Activated naive CD4-positive, alpha-beta T cell treated with anti-CD3 and anti-CD28 coated beads, Interleukin-2, amount 50 U/mL, for 72 hours (primary cell): ENCODE results near the gene LRP1B. TPM values are rescaled to one million over a fixed set of nuclear protein-coding genes. Genes with fewer than 3 reads are reported as not detected.

Source experiments
- ATAC-seq, 2 donors: fragments of 150-1000 bp; cut with Tn5 transposase; 2 replicates each; pipeline ENCODE4 v1.10.0; 2021; ENCODE audit warnings: mild to moderate bottlenecking in 2 of 2, moderate library complexity in 2 of 2
- DNase-seq, 2 donors: peaks; one replicate each; pipeline ENCODE4 v3.0.0; 2021 to 2022; ENCODE audit warnings: low spot score in 2 of 2
- H3K27ac Mint-ChIP-seq, 2 donors: one replicate each; pipeline ENCODE4 v1.8.0; 2022; ENCODE audit warnings: mild to moderate bottlenecking in 2 of 2, mixed read lengths in 2 of 2
- H3K36me3 Mint-ChIP-seq, 2 donors: one replicate each; pipeline ENCODE4 v1.8.0; 2022; ENCODE audit warnings: mixed read lengths in 2 of 2
- H3K9me3 Mint-ChIP-seq, 2 donors: one replicate each; pipeline ENCODE4 v1.8.0; 2022; ENCODE audit warnings: mixed read lengths in 2 of 2
- total RNA-seq, 2 donors: library from RNA; stranded (reverse); gene quantifications; one replicate each; pipeline ENCODE4 v1.2.3, GENCODE V29; 2022

LRP1B gene
- total RNA-seq, 2 donors from 2014 or later: not detected

DNA sequence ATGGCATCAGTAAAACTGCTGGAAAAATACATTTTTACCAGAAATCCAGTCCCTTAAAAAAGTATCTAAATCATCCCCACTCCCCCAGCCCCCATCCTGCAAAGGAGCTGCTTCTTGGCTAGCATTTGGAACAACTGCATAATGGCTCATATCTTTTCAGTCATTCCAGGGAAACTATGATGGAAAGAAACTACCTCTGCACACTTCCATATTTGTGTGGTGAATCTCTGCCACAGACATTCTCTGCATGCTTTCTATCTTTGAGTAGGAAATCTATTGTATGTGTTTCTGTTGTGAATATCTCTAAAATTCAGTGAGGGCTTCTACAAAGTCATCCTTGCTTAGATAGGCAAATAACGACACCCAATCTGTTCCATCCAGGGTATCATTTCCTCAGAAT is 632.3 kb downstream of the LRP1B start:
- no peak for ATAC-seq
- no peak for DNase-seq
- peaks cover 3 to 8% of the 10 kb centered on the region in 2 donors for H3K9me3 Mint-ChIP-seq
- no peak overlapping the region for H3K27ac Mint-ChIP-seq
- H3K36me3 Mint-ChIP-seq: no peaks in the 10 kb centered on the region

DNA sequence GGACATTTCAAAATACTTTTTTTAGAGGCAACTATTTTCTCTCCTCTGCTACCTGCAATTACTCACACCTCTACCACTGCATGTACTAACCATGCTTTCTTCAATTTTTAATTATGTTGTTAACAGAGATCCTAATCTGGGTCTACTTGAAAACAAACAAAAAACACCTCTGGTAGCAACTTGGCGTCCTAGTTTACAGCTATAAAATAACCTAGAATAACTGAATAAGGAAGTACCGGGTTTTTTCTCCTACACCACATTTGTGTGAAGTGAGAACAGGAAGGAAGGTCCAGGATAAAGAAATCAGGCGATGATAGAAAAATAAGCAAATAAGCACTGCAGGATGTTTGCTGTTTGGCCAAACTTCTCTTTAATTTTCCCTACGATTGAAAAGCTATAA is 633.5 kb downstream of the LRP1B start:
- ATAC-seq (no peak), DNase-seq (no peak)
- H3K27ac Mint-ChIP-seq: no peak overlapping the region
- peaks cover 2 to 13% of the 10 kb centered on the region in 2 donors for H3K9me3 Mint-ChIP-seq
- peaks cover 0 to 3% of the 10 kb centered on the region in 2 donors for H3K36me3 Mint-ChIP-seq

DNA sequence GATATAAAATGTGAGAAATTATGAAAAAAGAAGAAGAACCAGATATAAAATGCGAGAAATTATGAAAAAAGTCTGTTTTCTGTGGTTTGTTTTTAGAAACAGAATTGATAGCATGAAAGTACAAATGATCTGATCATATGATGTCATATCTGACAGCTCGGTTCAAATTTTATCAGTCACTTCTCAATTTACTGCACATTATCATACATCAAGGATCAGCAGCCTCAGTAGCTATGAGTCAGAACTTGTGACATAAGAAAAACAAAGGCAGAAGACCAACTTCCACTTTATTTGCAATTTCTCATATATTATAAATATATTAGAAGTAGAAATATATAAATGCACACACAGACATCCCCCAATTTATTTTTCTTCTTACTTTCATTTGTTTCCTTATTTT is 634.0 kb downstream of the LRP1B start:
- ATAC-seq (no peak), DNase-seq (no peak)
- Mint-ChIP-seq H3K27ac (no peak overlapping the region), H3K9me3 (peaks cover 3 to 14% of the 10 kb centered on the region in 2 donors), H3K36me3 (peaks cover 0 to 5% of the 10 kb centered on the region in 2 donors)

DNA sequence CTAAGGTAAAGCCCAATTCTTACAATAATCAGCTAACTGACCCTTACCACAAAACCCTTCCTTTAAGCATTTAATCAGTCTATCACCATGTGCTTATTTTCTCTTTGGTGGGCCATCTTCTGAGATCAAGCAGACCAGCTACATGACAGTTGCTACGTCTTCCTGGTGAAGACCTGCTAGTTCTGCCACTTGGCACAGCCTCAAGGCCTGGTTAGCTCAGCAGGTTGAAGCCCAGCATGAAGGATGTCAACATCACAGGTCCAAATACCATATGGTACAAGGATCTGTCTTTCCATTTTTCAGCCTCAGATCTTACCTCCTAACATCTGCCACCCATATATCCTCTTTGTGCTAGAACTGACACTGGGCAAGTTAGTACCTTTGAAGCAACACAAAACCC is 636.9 kb downstream of the LRP1B start:
- ATAC-seq: no peak
- H3K27ac Mint-ChIP-seq: no peak overlapping the region
- H3K9me3 Mint-ChIP-seq: peaks cover 3 to 14% of the 10 kb centered on the region in 2 donors
- H3K36me3 Mint-ChIP-seq: peaks cover 0 to 5% of the 10 kb centered on the region in 2 donors
- DNase-seq: no peak

DNA sequence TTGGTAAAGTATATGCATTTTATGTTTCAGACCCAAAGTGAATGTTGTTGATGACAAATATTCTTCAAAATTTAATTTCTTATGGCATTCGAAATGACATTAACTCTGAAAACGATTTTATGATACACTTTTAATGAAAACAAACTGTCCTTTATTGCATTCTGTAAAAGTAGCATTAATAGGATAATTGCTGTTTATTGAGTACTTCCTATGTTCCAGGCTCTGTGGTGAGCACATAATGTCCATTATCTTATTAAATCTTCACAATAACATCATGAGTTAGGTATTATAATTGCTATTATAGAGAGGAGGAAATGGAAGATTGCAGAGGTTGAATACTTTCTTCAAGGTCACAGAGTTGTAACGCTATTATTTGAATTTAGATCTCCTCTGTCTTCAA is 638.0 kb downstream of the LRP1B start:
- Mint-ChIP-seq H3K36me3 (peaks cover 0 to 5% of the 10 kb centered on the region in 2 donors), H3K27ac (no peak overlapping the region), H3K9me3 (peaks cover 3 to 11% of the 10 kb centered on the region in 2 donors)
- ATAC-seq (no peak), DNase-seq (no peak)

DNA sequence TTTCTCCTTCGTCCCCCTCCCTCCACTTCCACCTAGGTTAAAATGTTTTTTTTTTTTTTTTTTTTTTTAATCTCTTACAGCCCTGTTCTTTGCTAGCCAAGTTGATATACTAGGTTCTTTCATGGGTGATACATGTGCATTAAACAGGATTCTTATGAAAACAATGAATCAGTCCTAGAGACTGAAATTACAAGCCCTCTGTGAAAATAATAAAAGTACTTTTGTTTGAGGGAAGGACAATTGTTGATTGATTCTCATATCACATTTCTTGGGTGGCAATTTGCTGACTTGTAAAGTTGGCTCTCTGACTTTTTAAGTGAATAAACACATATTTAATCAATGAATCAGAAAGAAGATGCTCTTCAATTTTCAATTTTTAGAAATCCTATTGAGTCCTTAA is 639.9 kb downstream of the LRP1B start:
- peaks cover 0 to 5% of the 10 kb centered on the region in 2 donors for H3K36me3 Mint-ChIP-seq
- DNase-seq (no peak), ATAC-seq (no peak)
- H3K9me3 Mint-ChIP-seq: peaks cover 13 to 17% of the 10 kb centered on the region in 2 donors
- H3K27ac Mint-ChIP-seq: no peak overlapping the region

DNA sequence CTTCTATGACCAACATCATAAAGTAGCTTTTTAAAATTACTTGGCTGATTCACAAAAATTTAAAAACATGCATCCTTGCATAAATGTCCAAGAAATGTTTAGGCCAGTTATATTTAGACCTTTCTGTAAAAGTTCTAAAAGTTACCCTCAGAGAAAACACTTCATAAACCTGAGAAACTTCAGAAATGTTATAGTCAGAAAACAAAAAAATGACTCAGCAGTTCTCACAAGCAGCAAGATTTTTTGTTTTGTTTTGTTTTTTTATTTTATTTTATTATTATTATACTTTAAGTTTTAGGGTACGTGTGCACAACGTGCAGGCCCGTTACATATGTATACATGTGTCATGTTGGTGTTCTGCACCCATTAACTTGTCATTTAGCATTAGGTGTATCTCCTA is 648.1 kb downstream of the LRP1B start:
- no peak for DNase-seq
- Mint-ChIP-seq H3K36me3 (no peaks in the 10 kb centered on the region), H3K9me3 (peaks cover 6 to 14% of the 10 kb centered on the region in 2 donors), H3K27ac (no peak overlapping the region)
- no peak for ATAC-seq

DNA sequence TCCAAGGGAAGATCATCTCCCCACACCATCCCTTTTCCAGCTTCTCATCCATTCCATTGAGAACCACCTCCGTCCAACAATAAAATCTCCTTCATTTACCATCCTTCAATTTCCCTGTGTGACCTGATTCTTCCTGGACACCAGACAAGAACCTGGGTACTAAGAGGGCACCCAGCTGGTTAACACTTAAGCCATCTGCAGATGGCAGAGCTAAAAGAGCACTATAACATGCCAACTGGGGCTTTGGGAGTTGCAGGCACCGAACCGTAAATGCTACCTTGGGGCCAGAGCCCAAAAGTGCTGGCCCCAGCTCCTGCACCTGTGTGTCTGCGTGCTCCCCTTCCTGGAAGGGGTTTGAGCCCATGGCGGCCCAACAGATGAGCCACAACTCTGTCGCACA is 655.0 kb downstream of the LRP1B start:
- Mint-ChIP-seq H3K27ac (no peak overlapping the region), H3K36me3 (no peaks in the 10 kb centered on the region), H3K9me3 (peaks cover 5% of the 10 kb centered on the region in 2 donors)
- ATAC-seq (no peak), DNase-seq (no peak)

DNA sequence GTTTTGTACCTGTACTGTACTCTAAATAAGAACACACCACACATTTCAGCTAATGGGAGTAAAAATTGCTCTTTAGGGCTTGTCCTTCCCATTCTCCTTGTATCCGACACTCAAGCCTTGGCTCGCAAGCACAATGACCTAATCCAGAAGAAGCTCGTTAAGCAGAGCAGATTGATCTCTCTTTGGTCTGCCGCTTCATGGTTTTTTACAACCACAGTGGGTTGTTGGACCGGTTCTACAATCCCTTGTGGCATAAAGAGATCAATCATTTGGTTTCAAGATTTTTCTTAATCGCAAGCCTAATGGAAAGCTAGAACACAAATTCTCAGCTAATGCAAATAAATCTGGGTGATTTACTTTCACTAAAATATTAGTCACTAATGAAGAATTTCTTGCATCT is 662.1 kb downstream of the LRP1B start:
- Mint-ChIP-seq H3K27ac (no peak overlapping the region), H3K36me3 (no peaks in the 10 kb centered on the region), H3K9me3 (peaks cover 5 to 10% of the 10 kb centered on the region in 2 donors)
- DNase-seq: no peak
- no peak for ATAC-seq

DNA sequence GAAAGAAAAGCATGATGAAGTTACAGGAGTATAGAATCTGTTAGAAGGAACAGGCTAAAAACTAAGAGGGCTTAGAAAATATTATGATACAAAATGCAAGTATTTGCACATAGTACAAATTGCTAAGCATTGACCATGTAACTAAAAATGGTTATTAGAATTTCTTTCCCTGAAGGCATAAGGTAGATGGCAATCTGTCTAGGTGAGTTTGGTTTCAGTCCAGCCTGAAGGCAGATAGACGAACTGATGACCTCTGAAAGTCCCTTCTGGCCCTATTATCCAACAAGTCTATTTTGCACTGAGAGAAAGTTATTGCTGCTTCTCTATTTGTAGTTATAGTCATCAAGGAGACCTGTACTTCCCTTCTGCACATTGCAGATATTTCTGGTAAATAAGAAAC is 663.5 kb downstream of the LRP1B start:
- ATAC-seq (no peak), DNase-seq (no peak)
- H3K36me3 Mint-ChIP-seq: no peaks in the 10 kb centered on the region
- H3K27ac Mint-ChIP-seq: no peak overlapping the region
- peaks cover 5 to 10% of the 10 kb centered on the region in 2 donors for H3K9me3 Mint-ChIP-seq

DNA sequence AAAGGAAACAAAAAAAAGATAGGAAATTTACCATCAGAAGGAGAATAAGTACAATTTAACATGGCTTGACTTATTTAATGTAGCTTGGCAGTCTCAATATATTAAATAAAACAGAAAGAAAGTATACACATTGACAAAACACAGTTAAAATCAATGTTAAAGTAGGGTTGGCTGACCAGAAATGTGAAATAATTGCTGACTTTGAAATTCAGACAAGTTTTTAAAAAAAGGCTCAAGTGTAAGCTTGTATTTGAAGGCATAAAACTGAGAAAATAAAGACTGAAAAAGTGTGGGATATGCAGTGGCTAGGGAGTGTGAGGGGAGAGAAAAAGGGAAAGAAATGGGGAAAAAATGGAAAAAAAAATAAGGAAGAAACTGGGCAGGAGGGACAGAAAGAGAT is 665.8 kb downstream of the LRP1B start:
- no peak for DNase-seq
- no peak for ATAC-seq
- no peak overlapping the region for H3K27ac Mint-ChIP-seq
- H3K36me3 Mint-ChIP-seq: no peaks in the 10 kb centered on the region
- peaks cover 8 to 9% of the 10 kb centered on the region in 2 donors for H3K9me3 Mint-ChIP-seq

DNA sequence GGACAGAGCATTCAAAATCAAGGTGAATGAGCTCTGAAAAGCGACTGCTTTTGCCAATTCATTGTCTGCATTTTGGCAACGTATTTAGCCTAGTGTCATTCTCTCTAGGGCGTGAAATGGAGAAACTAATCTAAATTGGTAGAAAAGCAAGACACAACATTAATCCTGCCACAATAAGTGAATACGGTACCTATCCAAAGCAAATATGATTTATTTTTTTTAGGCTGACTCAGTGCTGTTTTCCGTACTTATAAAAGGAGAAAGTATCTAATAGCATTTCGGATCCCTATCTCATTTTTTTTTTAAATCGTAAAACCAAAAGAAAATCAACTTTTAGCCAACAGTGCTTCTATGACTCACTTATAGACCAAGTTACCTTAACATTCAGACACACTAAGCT is 672.5 kb downstream of the LRP1B start:
- peaks cover 21 to 26% of the 10 kb centered on the region in 2 donors for H3K9me3 Mint-ChIP-seq
- DNase-seq (no peak), ATAC-seq (no peak)
- H3K36me3 Mint-ChIP-seq: no peaks in the 10 kb centered on the region
- no peak overlapping the region for H3K27ac Mint-ChIP-seq

DNA sequence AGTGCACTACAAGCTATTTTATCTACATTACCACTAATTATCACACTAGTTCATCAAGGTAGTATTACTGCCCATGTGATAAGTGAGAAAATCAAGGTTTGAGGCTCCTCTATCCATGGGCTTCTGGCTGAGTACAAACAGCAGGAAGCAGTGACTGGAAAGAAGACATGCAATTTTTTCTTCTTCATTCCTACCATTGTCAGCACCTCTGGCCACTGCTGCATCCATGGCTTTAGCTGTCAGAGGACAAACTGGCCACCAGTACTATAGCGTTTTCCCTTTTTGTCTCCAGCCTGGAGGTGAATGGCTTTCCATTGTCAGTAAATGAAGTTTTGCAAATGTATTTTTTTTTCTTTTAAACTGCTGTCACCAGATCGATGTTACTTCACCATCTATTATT is 674.9 kb downstream of the LRP1B start:
- ATAC-seq (no peak), DNase-seq (no peak)
- no peak overlapping the region for H3K27ac Mint-ChIP-seq

DNA sequence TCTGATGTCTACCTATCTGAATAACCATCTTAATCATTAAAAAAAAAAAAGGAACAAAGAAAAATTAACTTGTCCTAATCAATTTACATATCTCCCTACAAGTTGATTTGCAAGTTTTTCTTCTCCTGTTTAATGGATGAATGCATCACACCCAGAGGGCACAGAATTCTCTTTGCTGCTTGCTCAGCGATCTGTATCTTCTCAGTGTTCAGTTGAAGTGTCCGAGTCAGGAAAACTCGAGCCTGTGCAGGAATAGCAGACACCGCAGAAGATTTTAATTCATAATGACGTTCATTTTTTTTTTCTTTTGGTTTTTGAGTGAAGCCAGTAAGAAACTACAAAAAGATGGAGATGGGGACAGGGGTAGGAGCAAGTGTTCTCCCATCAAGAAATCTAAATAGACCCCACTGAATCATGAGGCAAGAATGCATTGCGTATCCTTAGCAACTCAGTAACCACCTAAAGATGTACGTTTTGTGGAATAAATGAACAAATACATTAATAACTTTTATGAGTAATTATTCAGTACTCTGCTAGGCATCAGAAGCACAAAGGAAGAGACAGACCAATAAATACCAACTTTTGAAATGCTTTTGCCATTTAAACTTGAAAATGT is 675.5 kb downstream of the LRP1B start:
- ATAC-seq: no peak
- no peak for DNase-seq
- H3K36me3 Mint-ChIP-seq: no peaks in the 10 kb centered on the region
- no peak overlapping the region for H3K27ac Mint-ChIP-seq
- H3K9me3 Mint-ChIP-seq: peaks cover 17 to 20% of the 10 kb centered on the region in 2 donors

More for the DNA sequence above, 674.9 kb downstream of the LRP1B start:
- Mint-ChIP-seq H3K9me3 (peaks cover 19 to 22% of the 10 kb centered on the region in 2 donors), H3K36me3 (no peaks in the 10 kb centered on the region)

DNA sequence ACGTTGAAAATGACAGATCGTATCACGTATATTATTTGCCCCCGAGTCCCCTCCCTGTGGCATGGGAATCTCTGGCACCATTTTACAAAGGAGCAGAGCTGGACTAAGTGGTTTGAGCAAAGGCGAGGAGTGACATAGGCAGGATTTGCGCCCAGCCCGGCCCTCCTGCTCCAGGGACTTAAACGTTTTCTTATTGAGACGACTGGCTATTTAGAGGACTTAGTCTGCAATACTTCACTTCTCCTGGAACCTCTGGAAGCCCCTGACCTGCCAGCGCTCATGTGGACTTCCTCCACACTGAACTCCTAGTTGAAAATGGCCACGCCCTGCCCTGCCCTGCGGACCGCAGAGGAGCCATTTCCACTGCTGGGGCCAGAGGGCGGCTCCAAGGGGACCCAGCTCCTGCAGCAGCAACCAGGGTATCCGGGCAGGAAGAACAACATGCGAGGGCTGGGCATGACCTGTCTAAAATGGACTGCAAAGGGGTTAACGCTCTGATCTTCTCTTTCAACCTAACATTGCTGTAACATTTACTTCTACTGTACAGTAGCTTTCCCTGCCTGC is 690.7 kb downstream of the LRP1B start:
- Mint-ChIP-seq H3K9me3 (peaks cover 14 to 18% of the 10 kb centered on the region in 2 donors), H3K27ac (no peak overlapping the region), H3K36me3 (no peaks in the 10 kb centered on the region)
- DNase-seq (no peak), ATAC-seq (no peak)

DNA sequence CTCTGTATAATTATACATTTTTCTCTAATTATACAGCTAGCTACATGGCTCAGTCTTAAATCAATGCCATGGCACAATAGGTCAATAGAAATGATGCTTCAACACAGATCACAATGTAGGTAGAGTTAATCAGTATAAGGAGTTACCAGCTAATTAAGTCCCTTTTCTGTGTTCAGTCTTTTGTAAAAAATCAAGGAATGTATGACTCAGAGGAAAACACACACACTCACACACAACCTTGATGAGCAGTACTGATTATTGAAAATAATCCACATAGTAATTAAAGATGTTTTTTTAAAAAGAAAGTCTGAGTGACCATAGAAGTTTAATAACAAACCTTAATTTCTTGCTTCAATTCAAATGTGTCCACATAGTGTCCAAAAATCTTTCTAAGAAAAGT is 691.3 kb downstream of the LRP1B start:
- ATAC-seq: no peak
- Mint-ChIP-seq H3K27ac (no peak overlapping the region), H3K36me3 (no peaks in the 10 kb centered on the region), H3K9me3 (peaks cover 12 to 20% of the 10 kb centered on the region in 2 donors)
- no peak for DNase-seq

DNA sequence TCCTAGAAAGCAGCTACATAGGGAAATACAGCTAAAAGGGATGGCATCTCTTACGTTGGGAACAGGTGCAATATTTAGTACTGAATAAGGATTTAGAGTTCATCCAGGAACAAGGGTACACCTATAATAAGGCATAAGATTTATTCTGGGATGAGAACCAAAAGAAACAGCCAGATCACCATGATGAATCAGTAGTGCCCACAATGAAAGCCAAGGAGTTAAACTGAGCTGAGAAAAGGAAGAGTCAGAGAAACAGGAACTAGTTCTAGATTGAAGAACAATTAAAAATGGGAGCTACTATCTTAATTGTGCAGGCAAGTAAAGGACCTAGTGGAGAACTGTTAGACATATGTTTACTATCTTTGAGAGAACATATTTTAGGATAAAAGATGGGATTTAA is 692.3 kb downstream of the LRP1B start:
- Mint-ChIP-seq H3K27ac (no peak overlapping the region), H3K9me3 (peaks cover 13 to 20% of the 10 kb centered on the region in 2 donors), H3K36me3 (no peaks in the 10 kb centered on the region)
- DNase-seq: no peak
- ATAC-seq: no peak

DNA sequence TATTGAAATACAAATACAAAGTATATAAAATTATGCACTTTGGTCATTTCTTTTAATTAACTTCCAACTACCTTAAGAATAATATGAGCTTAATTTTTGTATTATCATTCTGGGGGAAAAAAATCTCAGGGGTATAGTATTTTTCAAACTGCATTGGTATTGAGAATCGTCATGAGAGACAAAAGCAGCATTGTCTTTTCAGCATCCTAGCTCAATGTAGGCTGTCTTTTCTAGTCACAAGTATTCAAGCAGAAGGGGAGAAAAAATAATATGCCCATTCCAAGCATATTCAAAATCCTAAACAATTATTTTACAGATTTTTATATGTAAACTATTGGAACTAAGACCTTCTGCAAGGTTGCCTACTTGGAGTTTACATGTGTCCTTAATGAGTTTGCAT is 693.3 kb downstream of the LRP1B start:
- H3K36me3 Mint-ChIP-seq: no peaks in the 10 kb centered on the region
- ATAC-seq: no peak

More for the DNA sequence above, 693.3 kb downstream of the LRP1B start:
- Mint-ChIP-seq H3K9me3 (peaks cover 17 to 20% of the 10 kb centered on the region in 2 donors), H3K27ac (no peak overlapping the region)
- no peak for DNase-seq
